GM12874 (cell line): ENCODE results near the gene OR7A10.

Experiments used
- CTCF ChIP-seq: IDR thresholded peaks from 2 replicates; pipeline ENCODE4 v1.5.1; 2011; ENCODE audit warnings: low read depth, mild to moderate bottlenecking, control low read depth, low read length, moderate library complexity; ENCODE audit not compliant: insufficient read depth

Gene OR7A10

GRCh38 chr19:14795078-14795721 is 53.5 kb downstream of the OR7A10 start:
- no peak for TF ChIP-seq CTCF
